HG02642 (cell line): ENCODE results near the gene NUP62.
A peak's percentile ranks its signal among the peaks of the same experiment; 100 is the strongest.

Experiments used
- ATAC-seq: cut with Tn5 transposase; IDR thresholded peaks from one replicate; pipeline ENCODE4 v1.9.1; 2021; ENCODE audit warnings: mild to moderate bottlenecking; ENCODE audit not compliant: unreplicated experiment, poor library complexity

NUP62 gene

DNA sequence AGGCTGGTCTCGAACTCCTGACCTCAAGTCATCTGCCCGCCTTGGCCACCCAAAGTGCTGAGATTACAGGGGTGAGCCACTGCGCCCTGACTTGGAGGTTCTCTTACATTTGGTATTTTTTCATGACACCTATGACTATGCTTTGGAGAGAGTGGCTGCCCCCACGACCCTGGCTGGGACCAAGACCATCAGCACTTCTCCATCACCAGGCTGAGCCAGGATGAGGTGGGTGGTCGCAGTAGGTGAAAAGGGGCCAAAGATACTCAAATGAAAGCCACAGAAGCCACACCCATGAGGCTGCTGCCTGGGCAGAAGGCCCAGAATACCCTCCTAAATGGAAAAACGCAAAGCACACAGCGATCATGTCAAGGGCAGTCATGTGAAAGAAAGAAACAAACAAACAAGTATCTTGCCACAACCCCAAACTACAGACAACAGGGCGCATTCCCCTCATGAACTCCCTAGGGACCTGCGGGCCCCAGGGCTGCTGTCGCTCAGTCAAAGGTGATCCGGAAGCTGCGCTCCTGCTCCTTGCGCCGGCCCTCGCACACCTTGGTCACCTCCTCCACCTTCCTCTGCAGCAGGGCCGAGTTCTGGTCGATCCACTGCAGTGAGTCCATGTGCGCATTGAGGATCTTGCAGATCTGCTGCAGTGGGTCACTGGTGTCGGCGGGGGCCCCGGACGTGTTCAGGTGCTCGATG is 21.4 kb downstream of the NUP62 start:
- ATAC-seq: peak; percentile 32

DNA sequence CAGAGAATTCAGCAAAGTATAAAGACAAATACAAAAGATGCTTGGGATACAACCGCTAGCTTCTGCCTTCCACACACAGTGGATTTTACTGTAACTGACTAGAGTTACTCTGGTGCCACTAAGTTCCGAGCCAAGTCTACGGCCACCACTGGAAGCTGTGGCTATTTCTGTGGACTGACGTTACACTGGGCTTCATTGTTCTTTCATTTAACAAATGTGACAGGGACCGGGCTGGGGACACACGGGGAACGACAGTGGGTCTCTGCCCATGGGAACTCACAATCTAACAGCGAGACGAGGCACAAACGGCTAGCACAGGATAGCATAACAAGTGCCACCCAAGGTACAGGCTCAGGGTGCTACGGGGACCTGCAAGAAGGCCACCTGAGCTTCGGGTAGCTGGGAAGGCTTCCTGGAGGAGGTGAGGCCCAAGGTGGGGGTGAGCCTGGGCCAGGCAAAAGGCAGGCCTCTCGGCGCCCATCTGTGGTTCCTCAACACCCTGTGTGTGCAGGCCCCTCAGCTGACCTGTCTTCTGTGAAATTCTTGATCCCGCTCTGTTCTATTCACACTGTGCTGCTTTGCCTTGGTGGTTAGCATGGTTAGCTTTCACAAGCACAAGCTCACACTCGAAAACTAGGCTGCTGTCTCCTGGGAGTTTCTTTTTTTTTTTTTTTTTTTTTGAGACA is 22.3 kb downstream of the NUP62 start:
- ATAC-seq: no peak

DNA sequence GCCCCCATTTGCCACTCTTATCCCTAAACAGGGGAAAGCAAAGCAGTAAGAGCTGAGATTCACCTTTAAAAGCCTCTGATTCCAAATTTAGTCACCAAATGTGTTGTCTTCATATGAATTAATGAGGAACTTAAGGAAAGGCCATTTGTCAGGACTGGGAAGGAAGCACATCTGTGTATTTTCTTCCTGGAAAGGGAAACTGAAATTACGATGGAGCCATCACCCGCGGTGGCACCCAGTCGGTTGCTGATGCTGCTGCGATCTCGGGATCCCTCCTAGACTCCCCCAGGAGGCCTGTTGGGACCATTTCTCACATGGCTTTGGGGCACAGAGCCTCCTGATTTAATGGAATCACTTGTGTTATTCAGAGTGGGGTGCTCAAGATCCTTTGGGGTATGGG is 25.2 kb downstream of the NUP62 start:
- no peak for ATAC-seq

DNA sequence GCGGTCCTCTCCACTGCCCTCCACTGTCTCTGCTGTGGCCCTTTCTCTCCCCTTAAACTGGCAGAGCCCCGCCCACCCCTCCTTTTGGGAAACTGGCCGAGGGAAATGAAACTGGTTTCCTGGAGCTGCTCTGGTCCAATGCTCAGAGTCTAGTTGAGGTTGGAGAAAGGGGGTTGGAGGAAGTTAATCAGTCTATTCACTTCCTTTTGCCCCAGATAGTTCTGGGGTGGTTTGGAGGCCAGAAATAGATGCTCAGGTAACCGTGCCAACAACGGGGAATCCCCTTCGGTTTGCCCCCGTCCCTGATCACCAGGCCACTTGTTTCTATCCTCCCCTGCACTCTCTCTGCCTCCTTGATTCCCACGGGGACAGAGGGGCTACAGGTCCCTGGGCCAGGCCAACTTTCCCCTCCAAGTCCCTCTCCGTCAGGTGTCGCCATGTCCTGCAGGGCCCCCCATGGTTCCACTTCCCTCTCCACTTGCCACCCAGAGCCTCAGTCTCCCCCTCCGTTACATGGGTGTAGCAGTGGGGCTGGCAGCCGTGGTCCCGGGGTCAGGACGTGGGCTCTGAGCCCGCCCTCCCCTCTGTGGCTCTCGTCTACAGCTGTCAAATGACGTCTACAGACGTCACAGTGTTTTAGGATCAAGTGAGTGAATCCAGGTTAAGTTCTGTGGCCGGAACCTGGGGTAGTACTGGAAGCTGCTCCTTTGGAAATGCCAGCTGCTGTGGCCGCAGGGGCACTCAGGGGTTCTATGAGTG is 32.3 kb downstream of the NUP62 start, which contains the start of gene IL4I1:
Gene IL4I1, minus strand, starts transcription at position 25 of the 759 bp plus-strand sequence. CDS start 727 bp downstream, outside the sequence.
- peak; percentile 41 for ATAC-seq

DNA sequence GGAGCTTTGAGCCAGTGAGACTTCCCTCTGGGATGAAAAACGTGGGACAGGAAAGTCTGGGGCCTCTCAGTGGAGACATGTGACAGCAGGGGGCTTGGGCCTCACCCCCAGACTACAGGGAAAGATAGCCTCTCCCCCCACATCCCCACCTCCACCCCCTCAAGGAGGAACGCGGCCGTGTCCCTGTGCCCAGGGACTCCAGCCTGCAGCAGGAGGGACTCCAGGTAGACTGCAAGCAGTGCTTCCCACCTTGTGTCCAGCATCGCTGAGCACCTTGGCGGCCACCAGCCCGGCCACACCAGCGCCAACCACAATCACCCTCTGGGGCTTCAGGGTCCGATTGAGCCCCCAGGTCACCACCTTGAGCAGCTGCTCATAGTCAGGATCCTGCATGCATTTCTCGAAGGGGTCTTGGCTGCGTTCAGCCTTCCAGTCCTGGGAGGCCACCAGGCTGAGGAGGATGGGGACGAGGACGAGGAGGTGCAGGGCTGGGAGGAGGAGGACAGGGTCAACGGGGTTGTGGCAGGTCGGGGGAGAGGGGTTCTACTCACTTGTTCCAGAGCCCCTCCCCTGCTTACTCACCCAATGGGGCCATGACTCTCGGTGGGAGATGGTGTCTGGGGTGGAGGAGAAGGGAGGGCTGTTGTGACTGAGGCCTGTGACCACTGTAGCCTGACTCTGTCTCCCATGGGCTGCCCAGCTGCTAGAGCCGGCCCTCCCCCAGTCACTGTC is 33.6 kb downstream of the NUP62 start:
- ATAC-seq: no peak

DNA sequence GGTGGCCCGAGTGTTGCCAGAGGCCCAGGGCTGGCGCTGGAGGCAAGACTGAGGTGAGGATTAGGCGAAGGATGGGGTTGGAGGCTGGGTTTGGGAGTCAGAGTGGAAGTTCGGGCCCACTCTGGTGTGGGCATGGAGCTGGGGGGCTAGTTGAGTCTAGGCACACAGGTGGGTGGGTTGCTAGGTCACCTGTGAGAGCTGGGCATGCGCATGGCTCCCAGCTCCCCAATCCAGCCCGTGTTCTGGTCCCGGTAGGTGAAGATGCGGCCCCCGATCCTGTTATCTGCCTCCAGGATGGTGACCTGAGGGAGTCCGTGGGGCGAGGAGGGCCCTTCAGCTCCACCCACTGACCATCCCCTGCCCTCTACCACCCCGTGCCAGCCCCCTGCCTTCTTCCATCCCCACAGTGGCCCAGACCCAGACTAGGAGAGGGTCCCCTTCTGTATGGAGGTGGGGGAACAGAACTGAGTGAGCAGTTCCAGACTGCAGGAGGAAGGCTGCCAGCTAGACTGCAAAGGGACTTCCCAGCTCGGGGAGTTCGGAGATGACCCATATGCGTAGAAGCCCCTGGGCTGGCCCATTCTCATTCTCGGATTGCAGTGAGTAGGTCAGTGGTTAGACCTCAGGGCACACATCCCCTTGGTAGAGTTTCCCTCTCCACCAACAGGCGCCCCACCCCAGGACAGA is 34.3 kb downstream of the NUP62 start:
- no peak for ATAC-seq

DNA sequence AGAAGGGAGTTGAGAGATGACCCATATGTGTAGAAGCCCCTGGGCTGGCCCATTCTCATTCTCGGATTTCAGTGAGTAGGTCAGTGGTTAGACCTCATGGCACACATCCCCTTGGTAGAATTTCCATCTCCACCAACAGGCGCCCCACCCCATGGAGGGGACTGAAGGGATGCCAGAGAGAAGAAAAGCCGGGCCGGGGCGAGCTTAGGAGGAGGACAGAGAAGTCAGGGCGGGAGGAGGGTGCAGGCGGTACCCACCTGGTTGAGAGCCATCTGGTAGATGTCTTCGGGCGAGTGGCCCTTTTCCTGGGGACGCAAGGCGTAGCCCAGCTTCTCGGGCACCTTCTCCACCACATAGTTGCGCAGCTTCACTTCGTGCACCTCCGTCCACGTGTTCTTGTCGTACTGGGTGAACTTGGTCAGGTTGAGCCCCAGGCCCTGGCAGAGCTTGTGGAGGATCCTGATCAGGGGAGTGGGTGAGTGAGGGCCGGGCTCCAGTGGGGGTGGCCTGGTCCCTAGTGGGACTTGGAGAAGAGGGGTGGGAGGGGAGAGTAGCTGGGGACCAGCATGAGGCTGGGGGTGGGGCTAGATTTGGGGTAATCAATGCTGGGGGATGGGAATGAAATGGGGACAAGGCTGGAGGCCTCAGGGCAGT is 35.2 kb downstream of the NUP62 start:
- no peak for ATAC-seq

DNA sequence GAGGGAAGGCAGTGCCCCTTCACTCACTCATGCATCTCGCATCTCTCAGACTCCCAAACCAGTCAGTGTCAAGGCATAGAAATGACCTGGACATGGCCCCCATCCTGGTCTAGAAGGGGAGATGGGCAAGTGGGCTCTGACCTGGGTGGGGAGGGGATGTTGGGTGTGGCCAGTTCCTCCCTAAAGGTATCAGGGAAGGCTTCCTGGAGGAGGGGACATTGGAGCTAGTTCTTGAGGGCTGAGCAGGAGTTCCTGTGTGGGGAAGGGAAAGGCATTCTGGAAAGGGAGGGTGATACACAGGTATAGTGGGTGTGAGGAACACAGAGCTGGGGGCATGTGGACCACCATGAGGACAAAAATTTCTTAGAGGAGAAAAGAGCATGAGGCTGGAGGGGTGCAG is 36.6 kb downstream of the NUP62 start:
- ATAC-seq: no peak

DNA sequence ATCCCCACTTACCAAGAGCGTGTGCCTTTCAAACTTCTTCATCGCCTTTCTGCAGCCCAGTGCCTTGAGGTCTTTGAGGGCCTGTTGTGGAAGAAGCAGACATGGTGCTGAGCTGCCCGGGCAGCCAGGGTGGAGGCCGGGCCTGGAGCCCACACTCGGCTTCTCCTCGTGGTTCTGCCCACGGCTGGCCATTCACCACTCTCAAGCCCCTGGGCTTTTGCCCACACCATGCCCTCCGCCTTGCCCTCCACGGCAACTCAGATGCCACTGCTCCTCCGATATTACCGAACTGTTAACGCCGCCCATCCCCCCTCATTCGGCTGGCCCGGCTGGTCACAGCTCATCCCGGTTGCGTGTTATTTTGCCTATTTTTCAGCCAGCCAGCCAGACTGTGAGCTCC is 37.9 kb downstream of the NUP62 start:
- ATAC-seq: no peak

DNA sequence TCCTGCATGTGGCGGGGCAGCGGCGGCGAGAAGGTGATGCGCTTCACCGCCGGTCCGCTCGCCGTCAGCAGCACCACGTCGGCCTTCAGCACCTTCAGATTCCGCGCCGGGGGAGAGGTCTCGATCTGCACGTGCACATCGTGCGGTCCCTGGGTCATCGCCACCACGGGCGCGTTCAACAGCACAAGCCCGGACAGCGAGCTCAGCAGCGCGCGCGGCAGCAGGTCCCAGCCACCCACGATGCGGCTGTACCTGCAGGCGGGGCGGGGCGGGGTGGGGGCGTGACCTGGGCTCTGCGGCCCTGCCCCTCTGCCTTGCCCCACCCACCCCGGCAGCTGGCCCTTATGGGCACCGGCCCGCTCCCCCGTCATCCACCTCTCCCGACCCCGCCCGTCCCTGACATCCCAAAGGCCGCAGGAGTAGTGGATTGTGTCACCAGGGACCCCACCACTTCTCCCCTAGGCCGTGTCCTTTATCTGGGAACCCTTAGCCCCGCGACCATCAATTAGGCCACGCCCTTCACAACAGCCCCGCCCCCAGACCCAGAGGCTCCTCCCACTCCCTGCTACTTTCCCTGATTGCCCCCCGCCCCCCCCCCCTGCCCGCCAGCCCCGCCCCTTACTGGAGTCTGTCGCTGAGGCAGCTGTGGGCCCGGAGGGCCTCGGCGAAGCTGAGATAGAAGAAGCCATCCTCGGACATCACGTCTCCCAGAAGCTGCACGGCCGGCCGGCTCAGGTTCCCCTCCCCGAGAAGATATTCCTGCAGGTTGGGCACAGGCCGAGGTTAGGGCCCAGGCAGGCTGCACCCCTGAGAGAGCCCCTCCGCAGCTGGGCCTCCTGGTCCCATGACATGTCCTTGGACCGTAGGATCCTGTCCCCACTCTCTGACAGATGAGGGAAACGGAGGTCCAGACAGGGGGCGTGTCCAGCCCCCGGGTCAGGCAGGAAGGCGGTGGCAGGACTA is 38.7 kb downstream of the NUP62 start:
- ATAC-seq: no peak

DNA sequence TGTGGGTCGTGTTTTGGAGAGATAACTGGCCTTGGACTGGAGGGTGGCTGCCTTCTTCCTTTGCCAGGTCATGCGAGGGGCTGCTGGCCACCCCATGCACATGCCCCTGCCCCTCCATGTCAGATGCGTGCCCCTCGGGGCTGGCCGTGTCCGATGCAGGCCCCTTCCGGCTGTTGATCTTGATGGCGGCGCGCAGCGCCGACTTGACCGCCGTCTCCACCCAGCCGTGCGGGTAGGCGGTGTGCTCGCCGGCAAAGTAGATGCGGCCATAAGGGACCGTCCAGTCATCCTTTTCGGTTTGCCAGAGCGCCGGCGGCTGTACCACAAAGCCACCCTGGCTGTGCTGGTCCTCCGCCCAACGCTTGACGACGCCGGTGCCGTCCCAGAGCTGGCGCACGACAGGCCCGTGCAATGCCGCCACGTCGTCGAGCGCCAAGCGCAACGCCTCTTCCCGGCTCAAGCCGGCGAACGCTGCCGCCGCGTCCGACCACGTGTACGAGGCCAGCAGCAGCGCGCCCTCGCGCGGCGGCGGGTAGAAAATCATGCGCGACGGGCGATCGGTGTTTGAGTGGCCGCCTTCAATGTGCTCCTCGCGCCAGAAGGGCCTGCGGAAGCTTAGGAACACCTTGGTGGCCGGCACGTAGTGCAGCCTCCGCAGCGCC is 39.5 kb downstream of the NUP62 start:
- ATAC-seq: no peak

DNA sequence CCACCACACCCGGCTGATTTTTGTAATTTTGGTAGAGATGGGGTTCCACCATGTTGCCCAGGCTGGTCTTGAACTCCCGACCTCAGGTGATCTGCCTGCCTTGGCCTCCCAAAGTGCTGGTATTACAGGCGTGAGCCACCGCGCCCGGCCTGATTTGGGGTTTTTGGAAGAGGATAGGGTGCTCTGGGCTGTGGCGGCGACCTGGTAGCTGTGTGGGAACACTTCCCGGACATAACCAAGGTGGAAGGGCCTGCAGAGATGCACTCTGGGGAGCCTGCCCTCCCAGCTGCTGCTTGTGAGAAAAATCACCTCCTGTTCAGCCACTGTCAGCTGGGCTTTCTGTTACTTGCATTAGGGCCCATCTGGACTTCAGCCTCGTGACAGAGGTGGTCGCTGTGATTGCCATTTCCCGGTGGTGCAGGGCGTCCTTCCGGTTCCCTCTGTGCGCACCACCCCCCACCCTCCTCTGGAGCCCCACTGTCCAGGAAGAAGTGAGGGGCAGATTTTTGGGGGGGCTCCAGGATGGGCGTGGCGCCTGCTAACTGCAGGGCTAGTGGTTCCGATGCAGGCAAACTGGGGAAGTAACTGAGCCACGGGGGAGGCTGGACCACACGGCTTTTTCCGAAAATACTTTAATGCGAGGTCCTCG is 40.1 kb downstream of the NUP62 start:
- no peak for ATAC-seq

DNA sequence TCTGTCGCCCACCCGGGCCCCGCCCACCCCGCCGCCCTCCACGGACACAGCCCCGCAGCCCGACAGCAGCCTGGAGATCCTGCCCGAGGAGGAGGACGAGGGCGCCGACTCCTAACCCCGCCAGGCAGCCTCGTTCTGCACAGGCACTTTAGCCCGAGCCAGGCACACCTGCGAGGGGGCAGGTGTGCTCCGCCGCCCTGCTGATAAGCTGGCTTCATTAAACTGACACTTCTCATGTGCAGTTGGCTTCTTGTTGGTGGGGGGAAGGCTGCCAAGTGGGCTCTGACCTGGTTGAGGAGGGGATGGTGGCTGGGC is 40.8 kb downstream of the NUP62 start:
- no peak for ATAC-seq

DNA sequence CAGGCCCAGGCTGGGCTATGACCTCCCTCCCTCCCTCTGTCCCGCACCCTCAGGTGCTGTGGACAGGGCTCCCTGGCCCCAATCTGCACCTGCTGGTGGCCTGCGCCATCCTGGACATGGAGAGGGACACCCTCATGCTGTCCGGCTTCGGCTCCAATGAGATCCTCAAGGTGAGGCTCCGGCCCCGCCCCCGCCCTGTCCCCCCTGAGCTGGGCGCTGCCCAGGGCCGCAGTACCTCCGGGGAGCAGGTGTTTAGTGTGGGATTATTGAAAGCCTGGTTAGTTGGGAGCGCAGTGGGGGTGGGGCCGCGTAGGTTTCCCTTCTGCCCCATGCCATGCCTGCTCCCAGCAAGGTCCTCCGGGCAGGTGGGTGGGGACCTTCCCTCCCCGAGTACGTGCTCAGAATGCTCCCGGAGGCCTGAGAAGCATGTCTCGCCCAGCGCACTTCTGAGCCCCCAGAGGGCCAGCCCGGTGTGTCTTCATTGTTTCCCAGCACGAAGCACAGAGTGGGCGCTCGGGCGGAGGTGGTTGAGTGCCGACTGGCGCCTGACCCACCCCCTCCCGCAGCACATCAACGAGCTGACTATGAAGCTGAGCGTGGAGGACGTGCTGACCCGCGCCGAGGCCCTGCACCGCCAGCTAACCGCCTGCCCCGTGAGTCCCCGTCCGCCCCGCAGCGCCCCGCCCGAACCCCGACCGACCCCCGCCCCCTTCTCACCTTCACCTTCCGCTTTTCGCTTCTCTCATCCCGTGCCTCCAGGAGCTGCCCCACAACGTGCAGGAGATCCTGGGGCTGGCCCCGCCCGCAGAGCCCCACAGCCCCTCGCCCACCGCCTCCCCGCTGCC is 41.4 kb downstream of the NUP62 start:
- no peak for ATAC-seq

DNA sequence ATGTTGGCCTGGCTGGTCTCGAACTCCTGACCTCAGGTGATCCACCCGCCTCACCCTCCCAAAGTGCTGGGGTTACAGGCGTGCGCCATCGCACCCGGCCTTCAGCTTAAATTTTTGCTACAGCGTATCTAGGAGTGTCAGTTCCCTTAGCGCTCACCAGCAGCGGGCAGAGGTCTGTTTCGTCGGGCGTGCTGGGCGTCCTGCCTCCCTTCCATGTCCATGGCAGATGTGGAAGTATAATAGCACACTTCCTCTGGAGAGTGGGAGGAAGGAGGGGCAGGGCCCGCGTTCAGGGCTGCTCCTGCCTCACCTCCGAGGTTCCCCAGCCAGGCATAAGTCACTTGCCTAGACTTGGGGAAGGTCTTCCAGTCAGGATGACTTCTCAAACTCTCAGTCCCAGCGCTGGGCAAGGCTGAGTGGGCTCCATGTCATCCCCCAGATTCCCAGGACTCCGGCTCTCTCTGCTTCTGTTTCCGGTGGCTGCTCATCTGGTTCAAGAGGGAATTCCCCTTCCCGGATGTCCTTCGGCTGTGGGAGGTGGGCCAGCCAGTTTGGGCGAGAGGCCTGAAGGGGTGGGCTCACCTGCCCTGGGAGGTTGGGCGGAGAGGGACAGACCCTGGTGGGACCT is 42.2 kb downstream of the NUP62 start:
- ATAC-seq: no peak

DNA sequence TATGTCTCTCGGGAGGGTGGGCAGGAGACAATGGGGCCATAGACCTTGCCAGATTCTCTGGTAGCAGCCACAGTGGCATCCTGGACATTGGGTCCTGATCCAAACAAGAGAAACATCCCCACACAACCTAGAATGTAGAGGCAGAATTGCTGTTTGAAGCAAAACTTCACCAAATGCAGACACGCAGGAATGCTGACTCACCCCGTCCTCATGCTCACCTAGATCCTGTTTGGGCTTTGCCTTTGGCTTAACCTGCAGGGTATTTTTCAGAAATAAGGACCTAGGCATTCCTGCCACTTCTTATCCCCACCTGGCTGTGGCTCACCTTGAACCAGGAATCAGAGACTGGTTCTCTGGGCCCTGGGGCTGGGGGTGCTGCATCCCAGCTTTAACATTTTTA is 44.5 kb downstream of the NUP62 start:
- ATAC-seq: no peak
